Liver (tissue), 9 donors: ENCODE measurements around the gene ERMARD. TPM values are rescaled to one million over a fixed set of nuclear protein-coding genes. Genes with fewer than 3 reads are reported as not detected.

ENCODE experiments used
- DNase-seq: peaks from one replicate; pipeline ENCODE4 v3.0.0-alpha.2; 2017; ENCODE audit warnings: low spot score
- H3K27ac ChIP-seq, 2 donors: one replicate each; pipeline ENCODE4 v1.7.0; 2013; ENCODE audit warnings: inconsistent platforms in 2 of 2, low read length in 2 of 2, control low read depth in 1 of 2, low read depth in 1 of 2, mild to moderate bottlenecking in 1 of 2
- H3K27me3 ChIP-seq, 4 donors: one replicate each; pipeline versions ENCODE4 v1.6.1 to v1.7.0; 2013; ENCODE audit warnings: low read length in 3 of 4, inconsistent platforms in 1 of 4, mild to moderate bottlenecking in 1 of 4, moderate library complexity in 1 of 4; ENCODE audit not compliant: control insufficient read depth in 4 of 4, insufficient read depth in 4 of 4
- H3K36me3 ChIP-seq, 4 donors: one replicate each; pipeline versions ENCODE4 v1.6.1 to v1.7.0; 2013; ENCODE audit warnings: low read length in 3 of 4, mild to moderate bottlenecking in 3 of 4, low read depth in 1 of 4, moderate library complexity in 1 of 4; ENCODE audit not compliant: control insufficient read depth in 4 of 4, insufficient read depth in 3 of 4
- H3K4me1 ChIP-seq, 4 donors: one replicate each; pipeline versions ENCODE4 v1.6.1 to v1.7.0; 2013; ENCODE audit warnings: low read length in 3 of 4, mild to moderate bottlenecking in 3 of 4, moderate library complexity in 1 of 4; ENCODE audit not compliant: control insufficient read depth in 4 of 4, insufficient read depth in 4 of 4
- H3K4me3 ChIP-seq, 3 donors: one replicate each; pipeline versions ENCODE4 v1.6.1 to v1.7.0; 2013; ENCODE audit warnings: low read length in 3 of 3, control low read depth in 1 of 3, low read depth in 1 of 3, mild to moderate bottlenecking in 1 of 3
- H3K9ac ChIP-seq, 2 donors: one replicate each; pipeline ENCODE4 v1.7.0; 2013; ENCODE audit warnings: low read length in 2 of 2, mild to moderate bottlenecking in 2 of 2, moderate library complexity in 2 of 2, control low read depth in 1 of 2, low read depth in 1 of 2
- H3K9me3 ChIP-seq, 4 donors: one replicate each; pipeline versions ENCODE4 v1.6.1 to v1.7.0; 2013; ENCODE audit warnings: low read length in 3 of 4; ENCODE audit not compliant: control insufficient read depth in 4 of 4
- FOXA1 ChIP-seq: IDR thresholded peaks from 2 replicates; pipeline ENCODE4 v1.6.1; 2016; ENCODE audit warnings: antibody characterized with exemption
- GABPA ChIP-seq, 2 donors: IDR thresholded peaks in 1 of 2; conservative IDR thresholded peaks in 1 of 2; 2 replicates each; pipeline ENCODE4 v1.6.1; 2016; ENCODE audit warnings: antibody characterized with exemption in 2 of 2, mild to moderate bottlenecking in 1 of 2, moderate library complexity in 1 of 2
- HNF4A ChIP-seq, 2 donors: conservative IDR thresholded peaks; 2 replicates each; pipeline ENCODE4 v1.6.1; 2016; ENCODE audit warnings: antibody characterized with exemption in 2 of 2, mild to moderate bottlenecking in 2 of 2
- NR2F2 ChIP-seq: IDR thresholded peaks from 2 replicates; pipeline ENCODE4 v1.6.1; 2016; ENCODE audit warnings: antibody characterized with exemption
- RAD21 ChIP-seq, 2 donors: IDR thresholded peaks; 2 replicates each; pipeline ENCODE4 v1.6.1; 2016; ENCODE audit warnings: antibody characterized with exemption in 2 of 2, mild to moderate bottlenecking in 2 of 2
- RXRA ChIP-seq, 2 donors: IDR thresholded peaks; 2 replicates each; pipeline ENCODE4 v1.6.1; 2017 to 2018; ENCODE audit warnings: antibody characterized with exemption in 2 of 2, mild to moderate bottlenecking in 1 of 2
- SP1 ChIP-seq: IDR thresholded peaks from 2 replicates; pipeline ENCODE4 v1.6.1; 2018; ENCODE audit warnings: antibody characterized with exemption, mild to moderate bottlenecking
- TAF1 ChIP-seq: conservative IDR thresholded peaks from 2 replicates; pipeline ENCODE4 v1.6.1; 2016; ENCODE audit warnings: antibody characterized with exemption, mild to moderate bottlenecking
- YY1 ChIP-seq: IDR thresholded peaks from 2 replicates; pipeline ENCODE4 v1.6.1; 2016; ENCODE audit warnings: antibody characterized with exemption, mild to moderate bottlenecking
- WGBS: extraction: QIAGEN DNeasy Blood & Tissue Kit; methylation state at CpG from one replicate; pipeline ENCODE4 v1.1.7; 2013; 5-methylcytosine and 5-hydroxymethylcytosine counted together
- polyA plus RNA-seq, 2 donors: library from polyadenylated mRNA; stranded (reverse) in 1 of 2; unstranded in 1 of 2; fragments of 200-250 nt in 1 of 2; fragments of >200 nt in 1 of 2; fragmentation: Nextera tagmentation in 1 of 2; extraction: Ambion mirVana in 1 of 2; gene quantifications; one replicate each; pipeline versions ENCODE4 v1.2.1 to v1.2.3, GENCODE V29; 2013 to 2015
- total RNA-seq, 2 donors: library from RNA; depleted of rRNA; stranded (reverse); fragments of >200 nt; gene quantifications; one replicate each; pipeline ENCODE4 v1.2.3, GENCODE V29; 2014
- TF ChIP-seq, protein P1 (sequence below): fragments of 150-350 bp; IDR thresholded peaks from 2 replicates; pipeline ENCODE4 v1.5.1; 2017; ENCODE audit warnings: improper control_type of control experiment, low read depth, low read length; ENCODE audit not compliant: missing input control
- TF ChIP-seq, protein P2 (sequence below): IDR thresholded peaks from 2 replicates; pipeline ENCODE4 v1.6.1; 2016; ENCODE audit warnings: antibody characterized with exemption
- TF ChIP-seq, protein P3 (sequence below): IDR thresholded peaks from 2 replicates; pipeline ENCODE4 v1.6.1; 2016; ENCODE audit warnings: antibody characterized with exemption
- donor health status: healthy.
- donor health status: healthy.
- donor health status: healthy.
- donor health status: healthy.
- donor health status: healthy.

ERMARD gene
- total and polyA plus RNA-seq, 4 donors: 10.1 to 20.7 (median 14.0) TPM

DNA sequence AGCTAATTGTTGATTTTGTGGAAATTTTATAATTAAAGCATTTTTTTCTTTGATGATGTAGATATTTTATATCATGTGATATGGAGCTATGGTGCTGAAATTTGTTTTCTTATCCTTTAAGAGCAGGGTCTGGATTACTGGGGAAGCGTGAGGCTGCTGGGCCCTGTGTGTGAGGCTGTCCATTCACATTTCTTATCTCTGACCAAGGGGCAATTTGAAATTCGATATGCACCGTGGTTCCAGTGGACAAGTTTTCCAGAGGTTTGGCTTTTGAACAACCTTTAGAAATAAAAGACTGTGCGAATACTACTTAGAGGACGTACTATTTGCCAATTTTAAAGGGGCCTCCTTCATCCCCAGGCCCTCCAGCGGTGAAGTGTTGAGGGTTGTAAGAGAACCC lies 3.7 kb downstream of the ERMARD start:
- TF ChIP-seq, protein P1, sequence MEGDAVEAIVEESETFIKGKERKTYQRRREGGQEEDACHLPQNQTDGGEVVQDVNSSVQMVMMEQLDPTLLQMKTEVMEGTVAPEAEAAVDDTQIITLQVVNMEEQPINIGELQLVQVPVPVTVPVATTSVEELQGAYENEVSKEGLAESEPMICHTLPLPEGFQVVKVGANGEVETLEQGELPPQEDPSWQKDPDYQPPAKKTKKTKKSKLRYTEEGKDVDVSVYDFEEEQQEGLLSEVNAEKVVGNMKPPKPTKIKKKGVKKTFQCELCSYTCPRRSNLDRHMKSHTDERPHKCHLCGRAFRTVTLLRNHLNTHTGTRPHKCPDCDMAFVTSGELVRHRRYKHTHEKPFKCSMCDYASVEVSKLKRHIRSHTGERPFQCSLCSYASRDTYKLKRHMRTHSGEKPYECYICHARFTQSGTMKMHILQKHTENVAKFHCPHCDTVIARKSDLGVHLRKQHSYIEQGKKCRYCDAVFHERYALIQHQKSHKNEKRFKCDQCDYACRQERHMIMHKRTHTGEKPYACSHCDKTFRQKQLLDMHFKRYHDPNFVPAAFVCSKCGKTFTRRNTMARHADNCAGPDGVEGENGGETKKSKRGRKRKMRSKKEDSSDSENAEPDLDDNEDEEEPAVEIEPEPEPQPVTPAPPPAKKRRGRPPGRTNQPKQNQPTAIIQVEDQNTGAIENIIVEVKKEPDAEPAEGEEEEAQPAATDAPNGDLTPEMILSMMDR: no peak
- no peak for TF ChIP-seq FOXA1
- no peak for TF ChIP-seq RXRA (IDR thresholded peaks at IDR 0.05)
- no peak for TF ChIP-seq SP1
- no peak for TF ChIP-seq HNF4A (conservative IDR thresholded peaks at IDR 0.05)
- H3K27me3 ChIP-seq: no peaks in the 10 kb centered on the region
- no peaks in the 10 kb centered on the region for H3K9me3 ChIP-seq
- no peak overlapping the region for H3K4me3 ChIP-seq
- no peak overlapping the region for H3K9ac ChIP-seq
- 87% methylated on average over 6 of the region's 6 CpGs for WGBS
- no peak for DNase-seq
- peaks cover 0 to 15% (median 10%) of the 10 kb centered on the region in 4 donors for H3K4me1 ChIP-seq
- no peak overlapping the region for H3K27ac ChIP-seq
- peaks cover 0 to 26% (median 21%) of the 10 kb centered on the region in 4 donors for H3K36me3 ChIP-seq

DNA sequence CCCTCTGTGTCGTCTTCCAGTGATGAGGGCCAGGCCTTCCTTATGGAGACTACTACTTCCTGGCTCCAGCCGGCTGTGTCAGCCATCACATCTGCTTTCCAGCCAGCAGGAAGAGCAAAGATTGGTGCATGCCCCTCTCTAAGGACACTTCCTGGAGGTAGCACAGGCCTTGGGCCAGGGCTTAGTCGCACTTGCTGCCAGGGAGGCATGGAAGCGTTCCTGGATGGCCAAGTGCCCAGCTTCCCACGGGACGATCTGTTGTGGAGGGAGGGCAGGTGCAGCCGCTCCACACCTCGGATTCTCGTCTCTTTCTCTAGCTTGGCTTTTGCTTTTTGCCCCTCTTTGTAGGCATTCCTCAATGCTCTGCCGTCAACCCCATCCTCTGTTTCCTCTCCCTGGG lies 11.9 kb downstream of the ERMARD start:
- no peaks in the 10 kb centered on the region for H3K9me3 ChIP-seq
- H3K4me3 ChIP-seq: peak overlapping the region in 1 of 3 donors; percentile 28
- DNase-seq: no peak
- TF ChIP-seq TAF1 (no peak), YY1 (peak; percentile 43), RXRA (IDR thresholded peaks at IDR 0.05) (peak in 1 of 2 donors; percentile 6), HNF4A (conservative IDR thresholded peaks at IDR 0.05) (peak in 1 of 2 donors; percentile 48), RAD21 (IDR thresholded peaks at IDR 0.05) (no peak), NR2F2 (no peak), GABPA (IDR thresholded peaks at IDR 0.05 in 1 of 2, conservative IDR thresholded peaks at IDR 0.05 in 1 of 2) (peak in 1 of 2 donors; percentile 29), FOXA1 (no peak)
- TF ChIP-seq, protein P1: no peak
- TF ChIP-seq, protein P2, sequence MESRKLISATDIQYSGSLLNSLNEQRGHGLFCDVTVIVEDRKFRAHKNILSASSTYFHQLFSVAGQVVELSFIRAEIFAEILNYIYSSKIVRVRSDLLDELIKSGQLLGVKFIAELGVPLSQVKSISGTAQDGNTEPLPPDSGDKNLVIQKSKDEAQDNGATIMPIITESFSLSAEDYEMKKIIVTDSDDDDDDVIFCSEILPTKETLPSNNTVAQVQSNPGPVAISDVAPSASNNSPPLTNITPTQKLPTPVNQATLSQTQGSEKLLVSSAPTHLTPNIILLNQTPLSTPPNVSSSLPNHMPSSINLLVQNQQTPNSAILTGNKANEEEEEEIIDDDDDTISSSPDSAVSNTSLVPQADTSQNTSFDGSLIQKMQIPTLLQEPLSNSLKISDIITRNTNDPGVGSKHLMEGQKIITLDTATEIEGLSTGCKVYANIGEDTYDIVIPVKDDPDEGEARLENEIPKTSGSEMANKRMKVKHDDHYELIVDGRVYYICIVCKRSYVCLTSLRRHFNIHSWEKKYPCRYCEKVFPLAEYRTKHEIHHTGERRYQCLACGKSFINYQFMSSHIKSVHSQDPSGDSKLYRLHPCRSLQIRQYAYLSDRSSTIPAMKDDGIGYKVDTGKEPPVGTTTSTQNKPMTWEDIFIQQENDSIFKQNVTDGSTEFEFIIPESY: no peak
- TF ChIP-seq, protein P3, sequence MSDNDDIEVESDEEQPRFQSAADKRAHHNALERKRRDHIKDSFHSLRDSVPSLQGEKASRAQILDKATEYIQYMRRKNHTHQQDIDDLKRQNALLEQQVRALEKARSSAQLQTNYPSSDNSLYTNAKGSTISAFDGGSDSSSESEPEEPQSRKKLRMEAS: peak; percentile 5
- peaks cover 2 to 29% (median 17%) of the 10 kb centered on the region in 4 donors for H3K36me3 ChIP-seq
- peaks cover 0 to 47% (median 24%) of the 10 kb centered on the region in 4 donors for H3K4me1 ChIP-seq
- no peak overlapping the region for H3K9ac ChIP-seq
- 55% methylated on average over 10 of the region's 10 CpGs for WGBS
- peak overlapping the region in 1 of 2 donors; percentile 26 for H3K27ac ChIP-seq
- no peaks in the 10 kb centered on the region for H3K27me3 ChIP-seq
